Smooth muscle cell of the brain vasculature (primary cell): ENCODE measurements around the gene SOX10.
"Not testable (repeated sequence)": the region's sequence is repeated elsewhere in the genome, so short reads cannot be mapped to it uniquely, and the experiment has no call there.

Source experiments
- DNase-seq: peaks from one replicate; pipeline ENCODE4 v3.0.0-alpha.2; 2012; ENCODE audit warnings: low read depth, low spot score

Gene SOX10

GRCh38 chr22:37965940-37966664 is 18.3 kb downstream of the SOX10 start:
- no peak for DNase-seq

- no peak for DNase-seq
These were observed 23.3 kb downstream of the SOX10 start for GRCh38 chr22:37961062-37961461.

- DNase-seq = no peak
These were observed 25.0 kb downstream of the SOX10 start for GRCh38 chr22:37959231-37959825.

- DNase-seq = no peak
These were observed 27.1 kb downstream of the SOX10 start for GRCh38 chr22:37957232-37957631.

GRCh38 chr22:37955825-37956397 is 28.4 kb downstream of the SOX10 start:
- not testable (repeated sequence) for DNase-seq

- DNase-seq = no peak
These were observed 29.7 kb downstream of the SOX10 start for GRCh38 chr22:37954686-37955085.

GRCh38 chr22:37953437-37954179 is 30.7 kb downstream of the SOX10 start, which contains the start of the genes C22orf23 and POLR2F:
TSS of gene C22orf23 (minus strand) at chr22:37953601. CDS start at chr22:37953149, 452 bp downstream.
TSS of gene POLR2F (plus strand) at chr22:37953699. CDS start at chr22:37953788, 89 bp downstream.
- peak; percentile 84 for DNase-seq

GRCh38 chr22:37953062-37953436 is 31.3 kb downstream of the SOX10 start:
- DNase-seq = no peak

- DNase-seq = not testable (repeated sequence)
These were observed 31.7 kb downstream of the SOX10 start for GRCh38 chr22:37952629-37953028.

- DNase-seq = no peak
These were observed 33.0 kb downstream of the SOX10 start for GRCh38 chr22:37951305-37951704.

- not testable (repeated sequence) for DNase-seq
These were observed 37.1 kb downstream of the SOX10 start for GRCh38 chr22:37947142-37947795.

- not testable (repeated sequence) for DNase-seq
These were observed 39.9 kb downstream of the SOX10 start for GRCh38 chr22:37944423-37944822.

- no peak for DNase-seq
These were observed 40.5 kb downstream of the SOX10 start for GRCh38 chr22:37943825-37944198.

- DNase-seq = no peak
These were observed 41.1 kb downstream of the SOX10 start for GRCh38 chr22:37943136-37943824.

GRCh38 chr22:37942133-37942532 is 42.2 kb downstream of the SOX10 start:
- DNase-seq = no peak

GRCh38 chr22:37940698-37941376 is 43.5 kb downstream of the SOX10 start:
- no peak for DNase-seq

- peak; percentile 82 for DNase-seq
These were observed 50.5 kb downstream of the SOX10 start for GRCh38 chr22:37933711-37934376.

- no peak for DNase-seq
These were observed 51.4 kb downstream of the SOX10 start for GRCh38 chr22:37932821-37933578.

- DNase-seq = no peak
These were observed 52.0 kb downstream of the SOX10 start for GRCh38 chr22:37932401-37932800.
